ENCODE measurements around the gene COL27A1.

Gene COL27A1

DNA sequence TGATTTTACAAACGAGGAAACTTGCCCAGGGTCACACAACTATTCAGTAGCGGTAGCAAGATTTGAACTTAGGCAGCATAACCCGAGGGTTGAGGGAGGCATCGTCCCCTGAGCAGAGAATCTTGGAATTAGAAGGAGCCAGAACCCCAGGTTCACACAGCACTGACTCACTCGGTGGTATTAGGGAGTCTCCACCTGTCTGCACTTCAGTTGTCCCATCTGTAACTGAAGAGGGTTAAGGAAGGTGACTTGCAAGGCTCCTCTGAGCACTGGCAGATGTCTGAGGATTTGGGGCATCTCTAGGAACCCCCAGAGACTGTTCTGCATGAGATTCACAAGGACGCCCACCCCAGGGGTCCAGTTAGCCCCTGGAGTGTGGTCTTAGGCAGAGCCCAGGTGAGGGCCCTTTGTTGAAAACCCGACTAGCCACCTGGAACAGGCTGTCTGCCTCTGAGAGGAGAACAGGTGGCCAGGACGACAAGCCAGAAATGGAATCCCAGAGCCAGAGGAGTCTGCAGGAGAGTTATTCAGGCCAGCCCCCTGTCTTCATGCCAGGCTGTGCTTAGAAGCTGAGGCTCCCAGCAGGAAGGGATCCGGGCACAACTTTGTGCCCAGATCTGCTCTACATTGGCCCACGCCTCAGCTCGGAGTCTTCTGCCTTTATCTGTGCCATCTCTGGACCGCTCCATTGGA, 117.5 kb downstream of the COL27A1 start:
- no peak for DNase-seq (ENCODE audit: low spot score)

DNA sequence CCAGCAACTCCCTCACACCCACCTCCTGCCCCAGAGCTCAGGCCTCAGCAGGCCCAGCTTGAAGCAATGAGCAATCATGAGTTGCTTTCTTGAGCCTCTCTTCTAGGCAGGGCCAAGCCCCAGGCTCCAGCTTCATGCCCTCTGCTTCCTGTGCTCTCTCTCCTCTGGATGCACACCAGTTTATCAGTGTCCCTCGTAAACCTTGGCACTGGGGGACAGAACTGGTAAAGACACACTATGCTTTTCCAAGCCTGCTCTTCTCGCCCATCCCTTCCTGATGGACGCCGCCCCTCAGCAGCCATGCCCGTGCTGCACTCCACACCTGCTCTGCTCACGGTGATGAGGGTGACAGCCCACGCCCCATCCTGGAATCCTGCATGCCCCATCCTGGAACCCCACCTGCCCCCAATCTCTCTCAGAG, 118.1 kb downstream of the COL27A1 start:
- DNase-seq (ENCODE audit: low spot score) = no peak

- no peak for DNase-seq (ENCODE audit: low spot score)
Observed at GRCh38 chr9:114274217-114274616, 118.9 kb downstream of the COL27A1 start.

GRCh38 chr9:114275246-114276004, 120.1 kb downstream of the COL27A1 start:
- no peak for DNase-seq (ENCODE audit: low spot score)

DNA sequence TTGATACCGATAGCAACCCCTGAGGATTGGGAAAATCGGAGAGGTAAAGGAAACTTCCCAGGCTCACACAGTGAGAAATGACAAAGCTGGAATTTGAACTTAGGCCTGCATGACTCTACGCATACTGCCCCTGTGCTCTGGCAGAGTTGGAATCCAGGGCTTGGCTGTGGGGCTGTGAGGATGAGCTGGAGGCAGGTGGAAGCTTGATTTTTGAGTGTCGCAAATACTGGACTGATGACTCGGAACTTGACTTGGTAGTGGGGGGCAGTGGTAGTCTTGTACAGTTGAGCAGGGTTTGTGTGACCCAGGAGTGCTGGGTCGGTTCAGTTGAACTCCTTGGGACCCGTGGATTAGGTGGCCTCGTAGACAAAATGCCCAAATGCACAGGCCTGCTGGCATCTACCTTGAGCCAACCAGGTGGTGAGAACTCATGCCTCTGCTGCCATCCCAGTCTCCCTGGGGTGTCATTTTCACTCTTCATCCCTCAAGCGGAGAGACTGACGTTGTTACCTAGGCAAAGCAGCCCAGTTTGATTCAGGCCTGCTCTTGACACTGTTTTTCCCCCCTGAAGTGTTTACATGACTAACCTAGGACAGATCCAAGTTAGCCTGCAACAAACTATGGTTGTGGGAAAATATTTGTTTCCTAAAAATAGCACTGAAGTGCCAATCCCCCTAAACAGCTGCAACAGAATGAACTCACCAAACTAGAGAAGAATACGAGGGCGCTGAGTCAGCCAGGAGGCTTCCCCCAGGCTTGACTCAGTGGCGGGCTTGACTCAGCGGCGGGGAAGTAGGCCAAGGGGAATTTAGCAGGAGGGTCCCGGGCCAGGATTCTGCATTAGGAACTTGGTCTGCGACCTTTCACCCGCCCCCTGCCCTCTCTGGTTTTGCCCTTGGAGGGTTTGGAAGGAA, 121.8 kb downstream of the COL27A1 start:
- no peak for DNase-seq (ENCODE audit: low spot score)

DNA sequence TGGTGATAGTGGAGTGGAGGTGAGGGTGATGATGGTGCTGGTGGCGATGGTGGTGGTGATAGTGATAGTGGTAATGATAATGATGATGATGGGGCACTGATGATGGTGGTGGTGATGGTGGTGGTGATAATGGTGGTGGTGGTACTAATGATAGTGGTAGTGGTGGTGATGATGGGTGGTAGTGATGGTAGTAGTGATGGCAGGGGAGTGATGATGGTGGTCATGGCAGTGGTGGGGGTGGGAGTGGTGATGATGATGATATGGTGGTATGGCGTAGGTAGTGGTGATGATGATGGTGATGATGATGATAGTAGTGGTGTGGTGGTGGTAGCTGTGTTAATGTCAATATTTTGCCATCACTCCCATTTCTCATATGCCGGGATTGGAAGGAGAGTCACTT, 123.0 kb downstream of the COL27A1 start:
- DNase-seq (ENCODE audit: low spot score) = no peak

- DNase-seq (ENCODE audit: low spot score) = no peak
Observed at GRCh38 chr9:114278881-114279570, 123.7 kb downstream of the COL27A1 start.

DNA sequence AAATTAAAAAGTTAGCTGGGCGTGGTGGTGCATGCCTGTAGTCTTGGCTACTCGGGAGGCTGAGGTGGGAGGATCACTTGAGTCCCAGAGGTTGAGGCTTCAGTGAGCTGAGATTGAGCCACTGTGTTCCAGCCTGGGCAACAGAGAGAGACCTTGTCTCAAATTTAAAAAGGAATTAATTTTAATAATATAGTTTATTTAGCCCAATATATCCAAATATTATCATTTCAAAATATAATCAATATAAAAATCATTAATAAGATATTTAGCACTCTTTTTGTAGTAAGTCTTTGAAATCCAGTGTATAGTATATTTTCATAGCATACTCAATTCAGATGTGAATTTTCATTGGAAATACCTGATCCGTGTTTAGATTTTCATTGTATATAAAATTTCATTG, 124.4 kb downstream of the COL27A1 start:
- DNase-seq (ENCODE audit: low spot score) = no peak

GRCh38 chr9:114280636-114281472, 125.5 kb downstream of the COL27A1 start:
- no peak for DNase-seq (ENCODE audit: low spot score)

- DNase-seq (ENCODE audit: low spot score) = no peak
Observed at GRCh38 chr9:114281473-114282103, 126.3 kb downstream of the COL27A1 start.

- no peak for DNase-seq (ENCODE audit: low spot score)
Observed at GRCh38 chr9:114282104-114282485, 126.8 kb downstream of the COL27A1 start.

- DNase-seq (ENCODE audit: low spot score) = no peak
Observed at GRCh38 chr9:114282507-114282906, 127.2 kb downstream of the COL27A1 start.

GRCh38 chr9:114282926-114283325, 127.6 kb downstream of the COL27A1 start:
- DNase-seq (ENCODE audit: low spot score) = no peak

- no peak for DNase-seq (ENCODE audit: low spot score)
Observed at GRCh38 chr9:114283551-114284111, 128.3 kb downstream of the COL27A1 start.

- no peak for DNase-seq (ENCODE audit: low spot score)
Observed at GRCh38 chr9:114284316-114285060, 129.2 kb downstream of the COL27A1 start.

DNA sequence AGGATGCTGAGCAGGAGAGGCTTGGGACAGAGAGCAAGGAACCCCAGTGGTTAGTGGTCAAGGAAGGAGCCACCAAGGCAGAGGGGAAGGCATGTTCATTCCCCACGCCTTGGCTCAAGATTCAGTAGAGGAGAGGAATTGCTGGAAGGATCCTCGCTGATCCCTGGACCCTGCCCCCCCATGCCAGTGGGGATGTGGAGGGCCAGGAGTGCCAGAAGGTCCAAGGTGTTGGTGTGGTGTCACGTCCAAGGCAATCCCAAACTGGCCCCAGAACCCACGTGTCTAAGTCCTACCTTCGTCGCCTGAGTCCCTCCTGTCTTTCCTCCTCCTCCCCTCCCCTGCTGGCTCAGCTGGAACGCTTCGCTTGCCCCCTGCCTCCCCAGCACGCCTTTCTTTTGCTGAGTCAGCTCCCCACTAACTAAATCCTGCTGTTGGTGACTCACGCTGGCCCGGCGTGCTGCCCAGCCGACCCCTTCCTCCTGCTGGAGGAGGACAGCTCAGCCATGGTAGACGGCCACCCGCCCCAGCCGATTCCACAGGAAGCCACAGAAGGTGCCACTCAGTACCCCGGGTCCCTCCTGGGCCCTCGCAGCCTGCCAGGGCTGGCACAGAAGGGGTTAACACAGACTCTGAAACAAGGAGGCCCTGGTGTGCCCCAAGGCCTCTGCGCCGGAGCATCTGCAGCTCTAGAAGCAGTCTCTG, 130.0 kb downstream of the COL27A1 start:
- no peak for DNase-seq (ENCODE audit: low spot score)

DNA sequence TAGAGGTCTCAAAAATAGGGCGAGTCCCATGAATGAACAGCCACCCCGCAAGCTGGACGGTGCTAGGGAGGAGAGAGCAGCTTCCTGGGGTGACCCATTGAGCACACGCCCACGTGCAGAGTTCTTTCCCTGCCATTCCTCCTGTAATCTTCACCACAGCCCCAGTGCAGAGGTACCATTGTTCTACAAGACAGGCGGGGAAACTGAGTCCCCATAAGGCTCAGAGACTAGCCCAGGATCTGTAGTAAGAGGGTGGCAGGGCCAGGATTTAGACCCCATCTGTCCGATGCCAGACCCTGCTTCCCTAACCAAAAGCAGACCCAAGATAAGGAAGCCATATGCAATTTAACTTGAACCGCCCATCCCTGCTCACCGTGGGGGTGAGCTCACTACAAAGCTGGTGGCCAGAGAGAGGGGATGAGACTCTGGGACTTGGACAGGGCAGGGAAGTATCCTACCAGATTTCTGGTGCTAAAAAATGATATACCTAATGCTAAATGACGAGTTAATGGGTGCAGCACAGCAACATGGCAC, 130.9 kb downstream of the COL27A1 start:
- no peak for DNase-seq (ENCODE audit: low spot score)

GRCh38 chr9:114287001-114287762, 131.8 kb downstream of the COL27A1 start:
- no peak for DNase-seq (ENCODE audit: low spot score)
